GM18502 (cell line): ENCODE results near the gene NAIF1.
A peak's percentile ranks its signal among the peaks of the same experiment; 100 is the strongest.

Experiments used
- ATAC-seq: cut with Tn5 transposase; IDR thresholded peaks from one replicate; pipeline ENCODE4 v1.9.1; 2021; ENCODE audit warnings: mild to moderate bottlenecking; ENCODE audit not compliant: unreplicated experiment, poor library complexity

The NAIF1 gene

GRCh38 chr9:128102861-128103588 lies 35.9 kb upstream of the NAIF1 start:
- no peak for ATAC-seq

- ATAC-seq: no peak
Observed at GRCh38 chr9:128102196-128102595, 35.1 kb upstream of the NAIF1 start.

- no peak for ATAC-seq
Observed at GRCh38 chr9:128101690-128102089, 34.6 kb upstream of the NAIF1 start.

GRCh38 chr9:128101231-128101661 lies 34.1 kb upstream of the NAIF1 start:
- ATAC-seq: no peak

- no peak for ATAC-seq
Observed at GRCh38 chr9:128100581-128100980, 33.5 kb upstream of the NAIF1 start.

GRCh38 chr9:128099932-128100491 lies 32.9 kb upstream of the NAIF1 start:
- ATAC-seq: no peak

- no peak for ATAC-seq
Observed at GRCh38 chr9:128099231-128099931, 32.3 kb upstream of the NAIF1 start.

GRCh38 chr9:128098297-128099230 lies 31.4 kb upstream of the NAIF1 start:
- no peak for ATAC-seq

GRCh38 chr9:128097543-128098296 lies 30.6 kb upstream of the NAIF1 start:
- ATAC-seq: no peak

GRCh38 chr9:128096616-128097536 lies 29.8 kb upstream of the NAIF1 start:
- no peak for ATAC-seq

GRCh38 chr9:128094950-128095544 lies 27.9 kb upstream of the NAIF1 start:
- ATAC-seq: no peak

- peak; percentile 94 for ATAC-seq
Observed at GRCh38 chr9:128094166-128094949, 27.2 kb upstream of the NAIF1 start.

- no peak for ATAC-seq
Observed at GRCh38 chr9:128093011-128093410, 25.9 kb upstream of the NAIF1 start.

GRCh38 chr9:128092199-128092977 lies 25.3 kb upstream of the NAIF1 start:
- no peak for ATAC-seq

GRCh38 chr9:128091571-128091970 lies 24.5 kb upstream of the NAIF1 start:
- no peak for ATAC-seq

- no peak for ATAC-seq
Observed at GRCh38 chr9:128091144-128091543, 24.0 kb upstream of the NAIF1 start.

- no peak for ATAC-seq
Observed at GRCh38 chr9:128089299-128089698, 22.2 kb upstream of the NAIF1 start.
